HG03575 (cell line): Measurements from ENCODE around the gene ADCY5.

ENCODE experiments used
- ATAC-seq: cut with Tn5 transposase; IDR thresholded peaks from one replicate; pipeline ENCODE4 v1.9.1; 2021; ENCODE audit not compliant: unreplicated experiment, insufficient number of reproducible peaks, low FRiP score; ENCODE audit errors: extremely low read depth

Gene ADCY5

GRCh38 chr3:123324880-123325765 is 123.8 kb downstream of the ADCY5 start:
- ATAC-seq: no peak

- ATAC-seq: no peak
Measured at GRCh38 chr3:123323781-123324180, 125.1 kb downstream of the ADCY5 start.

GRCh38 chr3:123322866-123323265 is 126.0 kb downstream of the ADCY5 start:
- no peak for ATAC-seq

GRCh38 chr3:123321806-123322205 is 127.1 kb downstream of the ADCY5 start:
- no peak for ATAC-seq

GRCh38 chr3:123320221-123320620 is 128.7 kb downstream of the ADCY5 start:
- no peak for ATAC-seq

DNA sequence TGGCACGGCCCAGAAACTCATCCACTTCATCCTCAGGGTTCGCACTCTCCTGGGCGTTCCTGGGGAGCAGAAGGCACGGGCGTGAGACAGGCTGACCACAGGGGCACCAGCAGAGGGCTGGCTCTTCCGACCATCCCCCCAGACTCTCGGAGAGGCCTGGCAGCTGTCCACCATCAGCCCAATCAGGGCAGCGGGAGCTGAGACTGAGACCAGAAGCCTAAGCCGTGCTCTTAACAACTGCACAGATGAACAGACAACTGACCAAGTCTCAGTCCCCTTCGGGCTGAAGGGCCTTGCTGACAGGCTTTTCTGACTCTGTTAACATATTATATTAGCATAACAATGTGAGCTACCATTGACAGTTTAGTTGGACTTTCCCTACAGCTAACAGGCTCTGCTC is 129.1 kb downstream of the ADCY5 start:
- no peak for ATAC-seq

- ATAC-seq: no peak
Measured at GRCh38 chr3:123318374-123318773, 130.5 kb downstream of the ADCY5 start.

GRCh38 chr3:123317716-123318115 is 131.2 kb downstream of the ADCY5 start:
- no peak for ATAC-seq

- no peak for ATAC-seq
Measured at GRCh38 chr3:123315271-123315595, 133.7 kb downstream of the ADCY5 start.

- ATAC-seq: no peak
Measured at GRCh38 chr3:123314359-123315270, 134.3 kb downstream of the ADCY5 start.

- ATAC-seq: no peak
Measured at GRCh38 chr3:123313889-123314288, 135.0 kb downstream of the ADCY5 start.

DNA sequence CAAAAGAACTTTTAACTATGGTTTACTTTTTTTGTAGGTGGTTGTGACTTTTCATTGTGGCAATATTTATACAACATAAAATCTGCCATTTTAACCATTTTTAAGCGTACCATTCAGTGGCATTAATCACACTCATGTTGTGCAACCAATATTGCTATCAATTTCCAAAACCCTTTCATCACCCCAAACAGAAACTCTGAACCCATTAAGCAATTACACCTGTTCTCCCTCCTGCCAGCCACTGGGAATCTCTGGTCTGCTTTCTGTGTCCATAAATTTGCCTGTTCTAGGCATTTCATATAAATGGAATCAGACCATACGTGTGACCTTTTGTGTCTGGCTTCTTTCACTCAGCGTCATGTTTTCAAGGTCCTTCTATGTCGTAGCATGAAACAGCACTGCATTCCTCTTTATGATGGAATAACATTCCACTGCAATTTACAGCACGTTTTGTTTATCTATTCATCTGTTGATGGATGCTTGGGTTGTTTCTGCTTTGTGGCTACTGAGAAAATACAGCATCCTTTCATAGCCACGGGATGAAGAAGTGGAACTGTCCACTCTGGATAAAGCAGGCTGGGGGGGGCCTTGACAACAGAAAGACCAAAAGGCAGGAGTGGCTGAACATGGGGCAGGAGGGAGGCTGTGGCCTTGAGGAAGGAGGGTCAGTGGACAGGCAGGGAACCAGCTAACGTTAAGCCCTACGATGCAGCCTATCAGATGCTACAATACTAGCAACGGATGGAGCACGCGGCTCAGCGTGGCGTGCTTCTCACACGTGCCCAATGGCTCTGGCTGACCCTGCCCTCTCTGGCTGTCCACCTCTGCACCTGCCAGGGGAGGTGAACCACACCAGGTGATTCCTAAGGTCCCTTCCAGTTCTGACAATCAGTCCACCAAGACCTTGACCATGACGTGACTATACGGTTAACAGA is 136.3 kb downstream of the ADCY5 start:
- ATAC-seq: no peak

- ATAC-seq: no peak
Measured at GRCh38 chr3:123311201-123311600, 137.7 kb downstream of the ADCY5 start.

DNA sequence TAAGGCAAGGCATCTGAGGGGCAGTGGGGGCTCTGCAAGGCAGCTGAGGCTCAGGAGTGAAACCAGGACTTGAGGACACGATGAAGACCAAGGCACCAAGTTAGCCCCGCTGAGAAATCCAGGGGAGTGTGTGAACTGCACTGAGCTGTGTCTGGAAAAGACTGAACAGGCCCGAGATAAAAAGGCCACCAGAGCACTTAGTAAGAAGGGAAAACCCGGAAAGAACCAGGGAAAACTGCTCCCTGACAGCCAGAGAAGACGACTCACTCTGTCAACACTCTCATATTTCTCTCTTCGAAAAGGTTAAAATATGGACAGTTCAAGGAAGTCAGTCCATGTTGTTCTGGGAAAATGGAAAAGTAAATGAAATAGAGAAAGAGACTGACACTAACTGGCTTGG is 138.1 kb downstream of the ADCY5 start:
- no peak for ATAC-seq

GRCh38 chr3:123310186-123310585 is 138.7 kb downstream of the ADCY5 start:
- ATAC-seq: no peak

DNA sequence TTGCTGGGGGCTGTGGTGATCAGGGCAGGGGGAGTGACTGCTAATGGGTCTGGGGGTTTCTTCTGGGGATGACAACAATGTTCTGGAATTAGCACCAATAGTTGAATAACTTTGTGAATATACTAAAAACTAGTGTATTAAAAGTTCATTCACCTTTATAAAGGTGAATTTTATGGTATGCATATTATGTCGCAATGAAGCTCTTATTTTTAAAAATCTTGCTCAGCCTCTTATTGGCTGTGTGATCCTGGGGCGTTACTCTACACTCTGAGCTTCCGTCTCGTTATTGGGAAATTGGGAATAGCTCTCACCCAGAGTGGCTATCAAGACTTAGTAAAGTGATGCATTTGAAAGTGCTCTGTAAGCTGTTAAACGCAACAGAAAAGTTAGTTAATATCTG is 141.8 kb downstream of the ADCY5 start:
- ATAC-seq: no peak

DNA sequence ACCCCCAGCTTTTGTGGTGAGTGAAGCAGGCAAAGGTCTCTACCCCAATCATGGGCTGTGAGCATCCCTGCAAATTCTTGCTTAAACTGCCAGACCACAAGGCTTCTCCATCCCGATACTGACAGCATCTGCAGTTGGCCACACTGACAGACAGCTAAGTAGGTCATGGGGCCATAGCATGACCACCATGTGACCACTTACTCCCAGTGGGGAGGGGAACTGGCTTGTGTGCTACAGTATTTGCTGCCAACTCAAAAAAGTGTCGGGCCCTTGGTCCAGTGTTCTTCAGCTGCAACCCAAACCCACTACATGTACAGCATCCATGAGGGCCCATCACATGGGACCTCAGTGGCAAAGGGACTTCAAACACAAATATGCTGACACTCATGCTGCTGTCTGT is 143.7 kb downstream of the ADCY5 start:
- ATAC-seq: no peak

- ATAC-seq: no peak
Measured at GRCh38 chr3:123303976-123304560, 144.8 kb downstream of the ADCY5 start.

DNA sequence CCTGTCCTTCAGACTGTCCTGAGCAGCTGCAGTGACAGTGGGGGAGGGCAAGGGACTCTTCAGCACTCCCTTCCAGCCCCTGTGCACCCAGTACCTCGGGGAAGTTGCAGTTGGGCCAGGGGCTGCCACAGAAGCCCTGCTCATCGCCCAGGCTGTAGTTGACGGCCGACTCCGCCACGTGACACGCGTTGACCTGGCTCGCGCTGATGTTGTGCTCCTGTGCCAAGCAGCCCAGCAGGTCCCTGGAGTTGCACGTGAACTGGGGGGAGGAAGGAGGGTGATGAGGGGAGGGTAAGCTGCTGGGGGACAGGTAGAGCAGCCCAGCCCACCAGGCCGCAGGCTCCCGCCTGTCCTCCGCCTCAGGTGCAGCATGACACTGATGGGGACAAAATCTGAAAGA is 145.9 kb downstream of the ADCY5 start:
- no peak for ATAC-seq
